C4-2B (cell line): Measurements from ENCODE around the gene ARL8B.

Source experiments
- H3K27ac ChIP-seq: fragments of 450-650 bp; 2 replicates; pipeline ENCODE4 v1.5.1; 2017
- CTCF ChIP-seq: fragments of 450-650 bp; conservative IDR thresholded peaks from 2 replicates; pipeline ENCODE4 v1.5.1; 2017; ENCODE audit warnings: mild to moderate bottlenecking
- ZFX ChIP-seq: fragments of 450-650 bp; IDR thresholded peaks from 2 replicates; pipeline ENCODE4 v1.6.1; 2017

ARL8B gene

GRCh38 chr3:5084224-5084623, 37.9 kb upstream of the ARL8B start:
- no peak overlapping the region for H3K27ac ChIP-seq
- TF ChIP-seq ZFX: no peak
- TF ChIP-seq CTCF: no peak

- TF ChIP-seq ZFX (no peak), CTCF (no peak)
- no peak overlapping the region for H3K27ac ChIP-seq
Measured at GRCh38 chr3:5086708-5087107, 35.4 kb upstream of the ARL8B start.

GRCh38 chr3:5087209-5087608, 34.9 kb upstream of the ARL8B start:
- H3K27ac ChIP-seq: no peak overlapping the region
- TF ChIP-seq ZFX (no peak), CTCF (no peak)

GRCh38 chr3:5090197-5090596, 31.9 kb upstream of the ARL8B start:
- no peak overlapping the region for H3K27ac ChIP-seq
- TF ChIP-seq CTCF (no peak), ZFX (no peak)

- no peak overlapping the region for H3K27ac ChIP-seq
- TF ChIP-seq ZFX: no peak
- no peak for TF ChIP-seq CTCF
Measured at GRCh38 chr3:5092018-5092417, 30.1 kb upstream of the ARL8B start.

- TF ChIP-seq CTCF: no peak
- TF ChIP-seq ZFX: no peak
- H3K27ac ChIP-seq: no peak overlapping the region
Measured at GRCh38 chr3:5093731-5094130, 28.4 kb upstream of the ARL8B start.

GRCh38 chr3:5095886-5096285, 26.2 kb upstream of the ARL8B start:
- H3K27ac ChIP-seq: no peak overlapping the region

More at GRCh38 chr3:5095886-5096285, 26.2 kb upstream of the ARL8B start:
- no peak for TF ChIP-seq ZFX
- no peak for TF ChIP-seq CTCF
